ENCODE results near the gene B4GALNT4. TPM values are rescaled to one million over a fixed set of nuclear protein-coding genes. Genes with fewer than 3 reads are reported as not detected.
"Not testable (repeated sequence)": the region's sequence is repeated elsewhere in the genome, so short reads cannot be mapped to it uniquely, and the experiment has no call there.

Gene B4GALNT4
- total RNA-seq, 2 donors from 2014 or later: 0.39 TPM; not detected in 1

GRCh38 chr11:326842-327580 is 42.3 kb upstream of the B4GALNT4 start:
- Histone ChIP-seq H3K4me3 (peak overlapping the region in 1 of 2 donors; percentile 26), H3K36me3 (no peaks in the 10 kb centered on the region), H3K27me3 (no peaks in the 10 kb centered on the region), H3K27ac (peak overlapping the region; percentile 87 to 90), H3K9me3 (no peaks in the 10 kb centered on the region), H3K4me1 (peaks cover 0 to 38% of the 10 kb centered on the region in 2 donors)
- TF ChIP-seq CTCF (IDR thresholded peaks at IDR 0.05): no peak
- DNase-seq (ENCODE audit: low spot score): peak; percentile 94

- Histone ChIP-seq H3K27ac (peak overlapping the region; percentile 87 to 90), H3K9me3 (no peaks in the 10 kb centered on the region), H3K27me3 (no peaks in the 10 kb centered on the region), H3K36me3 (no peaks in the 10 kb centered on the region), H3K4me3 (peak overlapping the region in 1 of 2 donors; percentile 26), H3K4me1 (peaks cover 0 to 38% of the 10 kb centered on the region in 2 donors)
- TF ChIP-seq CTCF (IDR thresholded peaks at IDR 0.05): no peak
- DNase-seq (ENCODE audit: low spot score): no peak
Observed at GRCh38 chr11:327581-327923, 41.7 kb upstream of the B4GALNT4 start.

GRCh38 chr11:328012-328411 is 41.3 kb upstream of the B4GALNT4 start:
- Histone ChIP-seq H3K27ac (peak overlapping the region in 1 of 2 donors; percentile 90), H3K4me1 (peaks cover 0 to 38% of the 10 kb centered on the region in 2 donors), H3K4me3 (no peak overlapping the region), H3K36me3 (no peaks in the 10 kb centered on the region), H3K9me3 (no peaks in the 10 kb centered on the region), H3K27me3 (no peaks in the 10 kb centered on the region)
- TF ChIP-seq CTCF (IDR thresholded peaks at IDR 0.05): no peak
- no peak for DNase-seq (ENCODE audit: low spot score)

GRCh38 chr11:328516-329100 is 40.7 kb upstream of the B4GALNT4 start:
- not testable (repeated sequence) for H3K36me3 ChIP-seq; DNase-seq (ENCODE audit: low spot score)
- H3K4me1 ChIP-seq: peaks cover 0 to 38% of the 10 kb centered on the region in 2 donors

GRCh38 chr11:329886-330253 is 39.4 kb upstream of the B4GALNT4 start:
- Histone ChIP-seq H3K36me3 (no peaks in the 10 kb centered on the region), H3K9me3 (no peaks in the 10 kb centered on the region), H3K27me3 (no peaks in the 10 kb centered on the region), H3K27ac (no peak overlapping the region), H3K4me3 (no peak overlapping the region), H3K4me1 (peaks cover 0 to 37% of the 10 kb centered on the region in 2 donors)
- no peak for DNase-seq (ENCODE audit: low spot score)
- no peak for TF ChIP-seq CTCF (IDR thresholded peaks at IDR 0.05)

More at GRCh38 chr11:328516-329100, 40.7 kb upstream of the B4GALNT4 start:
- not testable (repeated sequence) for H3K27ac ChIP-seq, H3K4me3 ChIP-seq, H3K9me3 ChIP-seq, H3K27me3 ChIP-seq

- TF ChIP-seq CTCF (IDR thresholded peaks at IDR 0.05): no peak
- H3K4me1 ChIP-seq: peaks cover 0 to 41% of the 10 kb centered on the region in 2 donors
- no peaks in the 10 kb centered on the region for H3K9me3 ChIP-seq
- H3K27ac ChIP-seq: no peak overlapping the region
- H3K4me3 ChIP-seq: no peak overlapping the region
- no peak for DNase-seq (ENCODE audit: low spot score)
- H3K27me3 ChIP-seq: no peaks in the 10 kb centered on the region
- H3K36me3 ChIP-seq: no peaks in the 10 kb centered on the region
Observed at GRCh38 chr11:330307-330693, 39.0 kb upstream of the B4GALNT4 start.
